HCT116 (cell line): ENCODE measurements around the gene CDS1. TPM values are rescaled to one million over a fixed set of nuclear protein-coding genes. Genes with fewer than 3 reads are reported as not detected.

Source experiments
- ATAC-seq: fragments of 200-7000 bp; cut with Tn5 transposase; 2 replicates; pipeline ENCODE4 v1.9.1; 2020; ENCODE audit warnings: mild to moderate bottlenecking, moderate library complexity
- BruUV-seq: library from RNA; stranded (reverse); fragments of 400-500 nt; replicated peaks from 2 replicates; lab custom pipeline; 2021; lab: Mats Ljungman, UMichigan
- CTCF ChIA-PET: fragments of 300-600 bp; sonication (Branson Sonifier 250); formaldehyde crosslinking; loops from one replicate; lab custom pipeline; 2021; ENCODE audit warnings: antibody characterized with exemption; lab: Charles Lee
- POLR2A ChIA-PET: fragments of 300-600, 350-600 bp; sonication (Branson Sonifier 250); formaldehyde crosslinking; loops from one replicate; lab custom pipeline; 2021; ENCODE audit warnings: antibody characterized with exemption; lab: Charles Lee
- RAD21 ChIA-PET, 2 experiments: fragments of 300-600 bp; sonication (Branson Sonifier 250); formaldehyde crosslinking; loops; one replicate each; lab custom pipeline; 2023; ENCODE audit warnings: low total read pairs in 2 of 2; ENCODE audit not compliant: uncharacterized antibody in 2 of 2, unreplicated experiment in 2 of 2, low non-redundant PET in 1 of 2; lab: Charles Lee
- DNase-seq: peaks from one replicate; pipeline ENCODE4 v3.0.0-alpha.2; 2010; ENCODE audit warnings: low read depth, low spot score
- H2AFZ ChIP-seq: fragments of 200-600 bp; shearing (Covaris generic), sonication (generic); 2 replicates; pipeline ENCODE4 v1.6.1; 2017; ENCODE audit warnings: low read depth, mixed run types, mixed read lengths, antibody characterized with exemption, low read length; ENCODE audit not compliant: poor library complexity, severe bottlenecking
- H3K27ac ChIP-seq: 2 replicates; pipeline ENCODE4 v1.5.1; 2012; ENCODE audit warnings: low read depth, low read length
- H3K27me3 ChIP-seq: fragments of 200-600 bp; sonication (generic); 2 replicates; pipeline ENCODE4 v1.6.1; 2016; ENCODE audit warnings: mixed run types, low read length, mixed read lengths; ENCODE audit not compliant: insufficient read depth
- H3K36me3 ChIP-seq, 2 experiments: fragments of 200-500 bp in 1 of 2; fragments of 200-600 bp in 1 of 2; sonication (Bioruptor generic) in 1 of 2; sonication (generic) in 1 of 2; 2 replicates each; pipeline versions ENCODE4 v1.5.1 to v1.6.1; 2014 to 2016; ENCODE audit warnings: low read length in 2 of 2, inconsistent platforms in 1 of 2, mixed read lengths in 1 of 2, mixed run types in 1 of 2; ENCODE audit not compliant: insufficient read depth in 2 of 2, control insufficient read depth in 1 of 2
- H3K4me1 ChIP-seq, 2 experiments: fragments of 200-600 bp in 1 of 2; sonication (generic) in 1 of 2; 2 replicates each; pipeline versions ENCODE4 v1.5.1 to v1.6.1; 2012 to 2017; ENCODE audit warnings: low read length in 2 of 2, inconsistent platforms in 1 of 2, mild to moderate bottlenecking in 1 of 2, mixed read lengths in 1 of 2, mixed run types in 1 of 2, moderate library complexity in 1 of 2; ENCODE audit not compliant: insufficient read depth in 2 of 2, control insufficient read depth in 1 of 2
- H3K4me2 ChIP-seq: fragments of 200-600 bp; sonication (generic); 2 replicates; pipeline ENCODE4 v1.6.1; 2017; ENCODE audit warnings: mixed run types, low read length, mixed read lengths
- H3K4me3 ChIP-seq, 2 experiments: fragments of 200-600 bp in 1 of 2; sonication (generic) in 1 of 2; replicated peaks in 1 of 2; 2 replicates each; pipeline ENCODE4 v1.5.1; 2011 to 2016; ENCODE audit warnings: low read length in 2 of 2, control low read depth in 1 of 2, low read depth in 1 of 2, mild to moderate bottlenecking in 1 of 2, mixed read lengths in 1 of 2, mixed run types in 1 of 2
- H3K79me2 ChIP-seq: fragments of 200-600 bp; sonication (generic); 2 replicates; pipeline ENCODE4 v1.6.1; 2017; ENCODE audit warnings: mild to moderate bottlenecking, mixed run types, low read length, moderate library complexity, mixed read lengths; ENCODE audit not compliant: insufficient read depth
- H3K9ac ChIP-seq: fragments of 200-600 bp; sonication (generic); 2 replicates; pipeline ENCODE4 v1.6.1; 2016; ENCODE audit warnings: low read length, mixed read lengths
- H3K9me2 ChIP-seq: fragments of 200-600 bp; sonication (generic), shearing (Covaris generic); 2 replicates; pipeline ENCODE4 v1.6.1; 2017; ENCODE audit warnings: mixed run types, mild to moderate bottlenecking, moderate library complexity; ENCODE audit not compliant: insufficient read depth
- H3K9me3 ChIP-seq, 2 experiments: fragments of 200-500 bp in 1 of 2; fragments of 200-600 bp in 1 of 2; sonication (Bioruptor generic) in 1 of 2; sonication (generic) in 1 of 2; 2 replicates each; pipeline ENCODE4 v1.6.1; 2014 to 2017; ENCODE audit warnings: low read length in 2 of 2, mixed read lengths in 2 of 2, inconsistent platforms in 1 of 2, low read depth in 1 of 2, mild to moderate bottlenecking in 1 of 2, mixed run types in 1 of 2, moderate library complexity in 1 of 2; ENCODE audit not compliant: control insufficient read depth in 1 of 2, insufficient read depth in 1 of 2
- H4K20me1 ChIP-seq: fragments of 200-600 bp; sonication (generic), shearing (Covaris generic); 2 replicates; pipeline ENCODE4 v1.6.1; 2017; ENCODE audit warnings: mixed run types, mild to moderate bottlenecking, moderate library complexity; ENCODE audit not compliant: insufficient read depth
- ATF3 ChIP-seq: IDR thresholded peaks from 2 replicates; pipeline ENCODE4 v1.6.1; 2012
- CBX3 ChIP-seq: IDR thresholded peaks from 2 replicates; pipeline ENCODE4 v1.6.1; 2012; ENCODE audit warnings: low read depth
- CTCF ChIP-seq, 3 experiments: fragments of 200-600 bp in 1 of 3; sonication (generic) in 1 of 3; IDR thresholded peaks in 2 of 3; conservative IDR thresholded peaks in 1 of 3; 2 replicates each; pipeline ENCODE4 v1.5.1; 2012 to 2017; ENCODE audit warnings: low read depth in 2 of 3, low read length in 2 of 3, antibody characterized with exemption in 1 of 3, borderline replicate concordance in 1 of 3, control low read depth in 1 of 3, mild to moderate bottlenecking in 1 of 3, mixed read lengths in 1 of 3, mixed run types in 1 of 3, moderate library complexity in 1 of 3; ENCODE audit not compliant: insufficient read depth in 1 of 3
- ELF1 ChIP-seq: IDR thresholded peaks from 2 replicates; pipeline ENCODE4 v1.6.1; 2012; ENCODE audit warnings: low read depth, borderline replicate concordance
- FOSL1 ChIP-seq: IDR thresholded peaks from 2 replicates; pipeline ENCODE4 v1.6.1; 2012; ENCODE audit warnings: low read depth
- JUND ChIP-seq: IDR thresholded peaks from 2 replicates; pipeline ENCODE4 v1.6.1; 2012
- MAX ChIP-seq: IDR thresholded peaks from 2 replicates; pipeline ENCODE4 v1.6.1; 2012
- POLR2A ChIP-seq: IDR thresholded peaks from 2 replicates; pipeline ENCODE4 v1.7.0; 2011; ENCODE audit warnings: borderline replicate concordance; ENCODE audit not compliant: insufficient read depth, insufficient read length; ENCODE audit errors: extremely low read depth
- POLR2AphosphoS5 ChIP-seq: IDR thresholded peaks from 2 replicates; pipeline ENCODE4 v1.6.1; 2011; ENCODE audit warnings: mild to moderate bottlenecking, low read depth, low read length, moderate library complexity
- REST ChIP-seq: IDR thresholded peaks from 2 replicates; pipeline ENCODE4 v1.6.1; 2012; ENCODE audit warnings: low read depth
- SIN3A ChIP-seq: IDR thresholded peaks from 2 replicates; pipeline ENCODE4 v1.6.1; 2012; ENCODE audit warnings: low read depth
- SP1 ChIP-seq: IDR thresholded peaks from 2 replicates; pipeline ENCODE4 v1.6.1; 2012; ENCODE audit warnings: low read depth
- TCF7L2 ChIP-seq: IDR thresholded peaks from 2 replicates; pipeline ENCODE4 v1.7.0; 2011; ENCODE audit warnings: borderline replicate concordance, inconsistent platforms; ENCODE audit not compliant: insufficient read depth, insufficient read length; ENCODE audit errors: extremely low read depth
- ZFX ChIP-seq: fragments of 450-650 bp; IDR thresholded peaks from 2 replicates; pipeline ENCODE4 v1.6.1; 2017
- intact Hi-C: fragments of 100-400 bp; cut with micrococcal nuclease; formaldehyde crosslinking; loops from 2 replicates; pipeline ENCODE4 v1.10.0; 2022
- total RNA-seq: library from RNA; stranded (reverse); gene quantifications from one replicate; pipeline ENCODE4 v1.2.1, GENCODE V29; 2021; ENCODE audit not compliant: unreplicated experiment

Gene CDS1
- total RNA-seq, 1 experiment from 2014 or later: 14.6 TPM

- Histone ChIP-seq H3K79me2 (no peaks in the 10 kb centered on the region), H3K27ac (no peak overlapping the region), H3K27me3 (no peaks in the 10 kb centered on the region), H3K9ac (no peak overlapping the region), H3K4me3 (no peak overlapping the region), H3K4me2 (no peak overlapping the region), H2AFZ (no peak overlapping the region), H3K9me2 (no peaks in the 10 kb centered on the region), H4K20me1 (no peaks in the 10 kb centered on the region), H3K36me3 (0 out of 4 replicates have a peak, but pooled peaks cover 0 to 2% of the 10 kb centered on the region in 2 experiments), H3K4me1 (no peaks in the 10 kb centered on the region), H3K9me3 (no peaks in the 10 kb centered on the region)
- CTCF ChIA-PET: no interaction called here
- RAD21 ChIA-PET: no interaction called here
- intact Hi-C loops: no loop called here
- TF ChIP-seq TCF7L2: no peak
- TF ChIP-seq JUND: no peak
- no peak for TF ChIP-seq POLR2A
- no peak for TF ChIP-seq CBX3
- no peak for TF ChIP-seq ATF3
- TF ChIP-seq ZFX: no peak
- no peak for TF ChIP-seq POLR2AphosphoS5
- TF ChIP-seq SP1: no peak
- no peak for TF ChIP-seq ELF1
- no peak for TF ChIP-seq FOSL1
- no peak for TF ChIP-seq MAX
- no TSS peak for BruUV-seq
- POLR2A ChIA-PET: no interaction called here
- DNase-seq: no peak
- ATAC-seq: no peak
Observed at GRCh38 chr4:84651499-84651898, 68.6 kb downstream of the CDS1 start.

- Histone ChIP-seq H3K9ac (no peak overlapping the region), H3K9me2 (no peaks in the 10 kb centered on the region), H3K36me3 (0 out of 4 replicates have a peak, but pooled peaks cover 0 to 2% of the 10 kb centered on the region in 2 experiments), H3K27me3 (no peaks in the 10 kb centered on the region), H3K27ac (no peak overlapping the region), H3K9me3 (no peaks in the 10 kb centered on the region), H2AFZ (no peak overlapping the region), H3K79me2 (no peaks in the 10 kb centered on the region), H3K4me3 (no peak overlapping the region), H3K4me2 (no peak overlapping the region), H3K4me1 (no peaks in the 10 kb centered on the region), H4K20me1 (no peaks in the 10 kb centered on the region)
- intact Hi-C loops: no loop called here
- ATAC-seq (no peak), DNase-seq (no peak)
- RAD21 ChIA-PET: no interaction called here
- no TSS peak for BruUV-seq
- POLR2A ChIA-PET: no interaction called here
- CTCF ChIA-PET: no interaction called here
- TF ChIP-seq POLR2AphosphoS5 (no peak), POLR2A (no peak), REST (no peak), FOSL1 (no peak), ZFX (no peak), CTCF (IDR thresholded peaks at IDR 0.05 in 2 of 3, conservative IDR thresholded peaks at IDR 0.05 in 1 of 3; ENCODE audit: borderline replicate concordance in 1 of 3, insufficient read depth in 1 of 3, low read depth in 2 of 3, low read length in 2 of 3) (no peak), MAX (no peak), SIN3A (no peak)
Observed at GRCh38 chr4:84652478-84652877, 69.6 kb downstream of the CDS1 start.
